ENCODE results near the gene LRSAM1. TPM values are rescaled to one million over a fixed set of nuclear protein-coding genes. Genes with fewer than 3 reads are reported as not detected.

Gene LRSAM1
- total RNA-seq, 3 donors from 2014 or later: 11.7 to 21.3 (median 17.9) TPM

GRCh38 chr9:127506814-127507750, 55.8 kb downstream of the LRSAM1 start:
- TF ChIP-seq CTCF (IDR thresholded peaks at IDR 0.05) (no peak), POLR2A (IDR thresholded peaks at IDR 0.05) (no peak), POLR2AphosphoS5 (IDR thresholded peaks at IDR 0.05) (no peak)
- Histone ChIP-seq H3K27me3 (no peaks in the 10 kb centered on the region), H3K9me3 (no peaks in the 10 kb centered on the region), H3K4me1 (no peaks in the 10 kb centered on the region), H3K27ac (no peak overlapping the region), H3K4me3 (no peak overlapping the region), H3K36me3 (peaks cover 7% of the 10 kb centered on the region)
- intact Hi-C loops (cut with DNase I; ENCODE audit: low total_unique reads): no loop called here
- no peak for DNase-seq (ENCODE audit: low spot score in 2 of 2)

DNA sequence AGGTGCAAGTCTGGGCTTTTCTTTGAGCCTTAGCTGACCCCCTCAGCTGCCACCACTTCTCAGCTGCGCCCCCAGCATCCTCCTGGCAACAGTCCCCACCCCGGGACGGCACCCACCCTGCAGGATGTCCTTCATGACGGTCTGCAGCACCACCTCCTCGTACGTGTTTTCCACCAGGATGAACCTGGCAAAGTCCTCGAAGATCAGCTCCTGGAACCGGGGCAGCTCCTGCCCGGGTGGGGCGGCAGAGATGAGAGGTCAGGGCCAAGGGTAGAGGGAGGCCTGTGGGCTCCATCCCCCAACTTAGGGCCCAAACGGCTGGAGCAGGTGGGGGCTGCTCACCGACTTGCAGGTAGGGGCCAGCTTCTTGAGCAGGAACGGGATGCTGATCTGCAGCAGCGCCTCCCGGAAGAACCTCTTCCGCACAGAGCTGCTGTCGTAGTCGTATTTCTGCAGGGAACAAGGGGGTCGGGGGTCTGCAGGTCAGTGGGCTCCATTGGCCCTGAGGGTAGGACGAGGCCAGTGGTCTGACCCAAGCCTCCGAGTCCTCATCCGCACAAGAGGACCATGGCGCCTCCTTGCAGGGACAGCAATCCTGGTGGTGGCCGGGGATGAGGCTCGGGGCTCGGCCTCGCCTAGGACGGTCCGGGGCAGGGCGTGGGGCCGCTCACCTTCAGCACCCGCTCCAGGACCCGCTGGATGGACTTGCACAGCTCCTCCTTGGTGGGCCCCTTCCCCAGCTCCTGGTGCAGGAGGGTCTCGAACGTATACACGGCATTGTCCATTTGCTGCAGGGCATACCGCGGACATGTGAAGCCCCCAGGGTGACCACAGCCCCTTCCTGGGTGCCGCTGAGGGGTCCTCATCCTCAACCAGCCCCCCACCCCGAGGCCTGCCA, 56.7 kb downstream of the LRSAM1 start:
- Histone ChIP-seq H3K27ac (no peak overlapping the region), H3K4me1 (no peaks in the 10 kb centered on the region), H3K9me3 (no peaks in the 10 kb centered on the region), H3K4me3 (no peak overlapping the region), H3K36me3 (peaks cover 7% of the 10 kb centered on the region), H3K27me3 (no peaks in the 10 kb centered on the region)
- no peak for DNase-seq (ENCODE audit: low spot score in 2 of 2)
- intact Hi-C loops (cut with DNase I; ENCODE audit: low total_unique reads): no loop called here
- TF ChIP-seq POLR2AphosphoS5 (IDR thresholded peaks at IDR 0.05): no peak
- TF ChIP-seq POLR2A (IDR thresholded peaks at IDR 0.05): no peak
- no peak for TF ChIP-seq CTCF (IDR thresholded peaks at IDR 0.05)

DNA sequence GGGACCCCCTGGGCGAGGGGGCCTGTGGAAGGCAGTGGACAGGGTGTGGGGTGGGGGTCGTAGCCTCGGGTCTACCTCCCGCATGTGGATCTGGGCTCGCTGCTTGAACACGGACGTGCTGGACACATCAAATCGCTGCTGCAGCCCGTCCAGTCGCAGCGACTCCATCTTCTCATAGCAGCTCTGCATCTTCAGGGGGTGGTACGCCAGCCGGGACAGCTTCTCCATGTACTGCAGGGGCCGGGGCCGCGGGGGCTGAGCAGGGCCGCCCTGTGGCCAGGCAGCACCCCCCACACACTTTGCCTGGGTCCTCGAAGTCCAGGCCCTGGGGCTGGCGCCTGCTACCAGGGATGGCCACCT, 57.6 kb downstream of the LRSAM1 start:
- Histone ChIP-seq H3K27me3 (no peaks in the 10 kb centered on the region), H3K36me3 (peaks cover 7% of the 10 kb centered on the region), H3K4me3 (no peak overlapping the region), H3K27ac (no peak overlapping the region), H3K4me1 (no peaks in the 10 kb centered on the region), H3K9me3 (no peaks in the 10 kb centered on the region)
- intact Hi-C loops (cut with DNase I; ENCODE audit: low total_unique reads): no loop called here
- DNase-seq (ENCODE audit: low spot score in 2 of 2): no peak
- TF ChIP-seq POLR2AphosphoS5 (IDR thresholded peaks at IDR 0.05) (no peak), POLR2A (IDR thresholded peaks at IDR 0.05) (no peak), CTCF (IDR thresholded peaks at IDR 0.05) (no peak)

DNA sequence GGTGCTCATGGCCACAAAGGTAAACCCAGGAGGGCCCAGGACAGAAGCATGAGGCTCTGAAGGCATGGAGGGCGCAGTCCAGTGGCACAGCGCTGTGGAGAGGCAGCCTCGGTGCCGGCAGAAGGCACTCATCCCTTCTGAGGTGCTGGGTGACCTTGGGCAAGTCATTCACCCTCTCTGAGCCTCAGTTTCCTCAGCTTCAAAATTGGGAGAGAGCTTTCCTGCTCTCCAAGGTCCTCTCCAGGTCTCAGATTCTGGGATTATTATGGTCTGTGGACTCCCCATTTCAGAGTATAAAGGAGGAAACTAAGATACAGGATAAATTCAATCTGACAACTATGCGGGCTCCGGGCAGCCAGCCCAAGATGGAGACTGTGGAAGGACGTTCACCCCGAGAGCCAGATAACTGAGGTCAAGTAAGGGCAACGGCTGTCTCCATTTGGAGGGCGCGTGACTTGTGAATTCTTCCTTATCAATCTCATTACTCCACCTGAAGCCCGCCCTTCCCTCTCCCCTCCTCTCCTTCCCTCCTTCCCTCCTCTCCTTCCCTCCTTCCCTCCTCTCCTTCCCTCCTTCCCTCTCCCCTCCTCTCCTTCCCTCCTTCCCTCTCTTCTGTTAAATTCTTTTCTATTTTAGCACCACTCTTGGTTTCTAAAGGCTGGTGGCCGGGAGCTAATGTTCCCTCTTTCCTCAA, 58.1 kb downstream of the LRSAM1 start:
- Histone ChIP-seq H3K27ac (peak overlapping the region in 1 of 2 donors; percentile 72), H3K36me3 (peaks cover 7% of the 10 kb centered on the region), H3K9me3 (no peaks in the 10 kb centered on the region), H3K4me1 (no peaks in the 10 kb centered on the region), H3K27me3 (no peaks in the 10 kb centered on the region), H3K4me3 (no peak overlapping the region)
- no peak for DNase-seq (ENCODE audit: low spot score in 2 of 2)
- TF ChIP-seq CTCF (IDR thresholded peaks at IDR 0.05) (no peak), POLR2AphosphoS5 (IDR thresholded peaks at IDR 0.05) (no peak), POLR2A (IDR thresholded peaks at IDR 0.05) (no peak)
- intact Hi-C loops (cut with DNase I; ENCODE audit: low total_unique reads): no loop called here

All from breast epithelium (tissue), 4 donors.